Measurements from ENCODE around the gene TUBGCP3. TPM values are rescaled to one million over a fixed set of nuclear protein-coding genes. Genes with fewer than 3 reads are reported as not detected.

TUBGCP3 gene
- total RNA-seq, 2 experiments from 2014 or later = 56.9 to 57.4 TPM

Other genes starting within 250 kb of the TUBGCP3 start
- not detected for gene SPACA7, start 211.8 kb downstream of the TUBGCP3 start, total RNA-seq
- 10 to 100 TPM; 52.5 to 53.3 TPM for gene ATP11A, start 101.9 kb upstream of the TUBGCP3 start, total RNA-seq

Measured in activated CD4-positive, alpha-beta memory T cell treated with anti-CD3 and anti-CD28 coated beads, Interleukin-2, amount 10 ng/mL, durations not matched to agents 7 days and 5 days (primary cell).